ENCODE measurements around the gene TIMELESS.
A peak's percentile ranks its signal among the peaks of the same experiment; 100 is the strongest.

- TF ChIP-seq PBX3 (IDR thresholded peaks at IDR 0.05) (no peak), RAD21 (conservative IDR thresholded peaks at IDR 0.05 in 1 of 2, IDR thresholded peaks at IDR 0.05 in 1 of 2) (no peak), POLR2A (IDR thresholded peaks at IDR 0.05; ENCODE audit: low read length) (peak; percentile 10; the same call in 1 of the 2 replicates)
Observed at GRCh38 chr12:56488041-56488955, 39.1 kb upstream of the TIMELESS start, which contains the start of gene GLS2.

Measured in A549 (cell line).